Mammary epithelial cell (primary cell): ENCODE measurements around the gene CELF3.

Experiments used
- CTCF ChIP-seq, 2 donors: IDR thresholded peaks in 1 of 2; conservative IDR thresholded peaks in 1 of 2; 2 replicates each; pipeline ENCODE4 v1.5.1; 2011 to 2012; ENCODE audit warnings: inconsistent platforms in 2 of 2, low read length in 2 of 2, mild to moderate bottlenecking in 2 of 2, control low read depth in 1 of 2, low read depth in 1 of 2; ENCODE audit not compliant: insufficient read depth in 1 of 2; ENCODE audit errors: extremely low read depth in 1 of 2
- EZH2 ChIP-seq: IDR thresholded peaks from 2 replicates; pipeline ENCODE4 v1.6.1; 2012; ENCODE audit warnings: low read length, inconsistent platforms, borderline replicate concordance

DNA sequence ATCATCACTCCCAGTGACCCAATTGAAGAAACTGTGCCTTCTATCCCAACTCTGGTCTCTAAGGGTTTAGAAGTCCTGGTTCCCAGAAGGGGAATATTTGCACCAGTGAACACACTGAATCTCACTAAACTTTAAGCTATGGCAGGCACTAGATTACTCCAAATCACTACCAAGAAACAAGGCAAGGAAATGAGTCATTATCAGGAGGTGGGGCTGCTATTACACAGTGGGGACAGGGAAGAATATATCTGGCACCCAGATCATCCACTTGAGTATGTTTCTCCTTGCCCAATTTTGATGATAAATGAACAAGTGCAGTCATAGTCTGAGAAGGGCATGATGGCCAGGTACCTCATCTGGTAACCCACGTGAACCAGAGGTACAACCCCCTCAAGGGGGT is 39.7 kb upstream of the CELF3 start:
- TF ChIP-seq CTCF (conservative IDR thresholded peaks at IDR 0.05 in 1 of 2, IDR thresholded peaks at IDR 0.05 in 1 of 2; ENCODE audit: extremely low read depth in 1 of 2, insufficient read depth in 1 of 2, low read depth in 1 of 2, low read length in 2 of 2) = no peak
- TF ChIP-seq EZH2 = no peak
